HL-60 (cell line): ENCODE results near the gene ALLC.

Source experiments
- DNase-seq, 2 experiments: peaks; one replicate each; pipeline ENCODE4 v3.0.0-alpha.2; 2010 to 2020; ENCODE audit warnings: low read depth in 1 of 2, low spot score in 1 of 2
- H3K27ac ChIP-seq: fragments of 250-450 bp; sonication (Bioruptor Pico); replicated peaks from 2 replicates; pipeline ENCODE4 v1.5.1; 2020; ENCODE audit warnings: mild to moderate bottlenecking, moderate library complexity
- H3K27me3 ChIP-seq: fragments of 250-450 bp; sonication (Bioruptor Pico); 2 replicates; pipeline ENCODE4 v1.5.1; 2021; ENCODE audit warnings: mild to moderate bottlenecking, moderate library complexity; ENCODE audit not compliant: insufficient read depth, poor library complexity, severe bottlenecking
- H3K4me3 ChIP-seq: replicated peaks from 2 replicates; pipeline ENCODE4 v1.5.1; 2011; ENCODE audit warnings: mild to moderate bottlenecking, control low read depth, low read length; ENCODE audit not compliant: insufficient read depth
- CTCF ChIP-seq: IDR thresholded peaks from one replicate; pipeline ENCODE4 v1.5.1; 2011; ENCODE audit warnings: low read length, control low read depth, inconsistent platforms; ENCODE audit not compliant: insufficient read depth
- GABPA ChIP-seq: IDR thresholded peaks from 2 replicates; pipeline ENCODE4 v1.6.1; 2012; ENCODE audit warnings: low read depth
- POLR2AphosphoS5 ChIP-seq: IDR thresholded peaks from 2 replicates; pipeline ENCODE4 v1.6.1; 2012; ENCODE audit warnings: low read depth
- REST ChIP-seq: IDR thresholded peaks from 2 replicates; pipeline ENCODE4 v1.6.1; 2012; ENCODE audit warnings: low read depth; ENCODE audit not compliant: insufficient replicate concordance
- SPI1 ChIP-seq: IDR thresholded peaks from 2 replicates; pipeline ENCODE4 v1.6.1; 2012; ENCODE audit warnings: low read depth, mild to moderate bottlenecking, borderline replicate concordance

ALLC gene

DNA sequence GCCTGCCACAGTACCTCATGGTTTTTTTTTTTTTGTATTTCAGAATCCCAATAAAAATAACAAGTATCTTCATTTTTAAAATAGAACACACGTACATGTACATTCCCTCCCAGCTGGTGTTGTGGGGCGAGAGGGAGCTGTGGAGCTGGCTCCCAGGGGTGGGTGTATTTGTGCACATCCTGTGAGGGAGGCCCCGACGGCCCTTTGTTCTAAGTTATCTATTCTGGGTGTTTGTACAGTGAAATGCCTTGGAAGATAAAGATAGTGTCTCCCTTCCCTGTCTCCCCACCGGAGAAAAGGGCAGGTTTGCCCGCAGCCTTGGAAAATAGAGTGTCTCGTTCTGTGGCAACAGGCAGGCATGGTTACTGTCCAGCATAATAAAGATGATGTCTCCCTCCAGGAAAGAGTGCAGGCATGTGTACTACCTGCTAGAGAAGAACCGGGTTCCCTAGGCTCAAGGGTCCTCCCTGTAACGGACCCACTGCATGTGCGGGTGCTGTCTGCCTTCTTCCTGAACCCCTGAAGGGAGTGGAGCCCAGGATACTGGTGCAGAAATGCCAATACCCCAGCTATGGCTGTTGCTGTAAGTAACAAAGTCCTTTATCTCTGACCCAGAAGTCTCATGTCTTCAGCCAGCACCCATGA is 12.1 kb upstream of the ALLC start:
- H3K27ac ChIP-seq: no peak overlapping the region
- no peaks in the 10 kb centered on the region for H3K27me3 ChIP-seq
- H3K4me3 ChIP-seq: no peak overlapping the region
- DNase-seq: no peak
- no peak for TF ChIP-seq GABPA
- no peak for TF ChIP-seq SPI1
- no peak for TF ChIP-seq CTCF
- TF ChIP-seq REST: no peak
- TF ChIP-seq POLR2AphosphoS5: no peak

DNA sequence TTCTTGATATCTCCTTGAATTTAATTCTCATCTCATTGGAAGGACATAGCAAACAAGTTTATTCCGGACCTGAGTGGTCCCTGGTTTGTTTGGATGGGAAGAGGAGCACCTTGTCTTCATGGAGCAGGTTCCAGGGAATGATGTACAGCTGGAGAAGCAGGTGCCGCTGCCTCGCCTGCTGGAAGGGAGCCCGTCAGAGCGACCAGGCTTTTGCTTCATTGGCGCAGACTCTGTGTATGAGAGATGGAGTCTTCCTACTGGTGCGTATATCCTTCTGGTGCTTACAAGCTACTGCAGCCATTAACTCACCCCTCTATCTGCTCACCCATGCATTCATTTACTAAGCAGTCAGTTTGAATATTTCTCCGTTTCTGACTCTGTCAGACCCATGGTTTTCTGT is 11.6 kb upstream of the ALLC start:
- DNase-seq: no peak
- H3K4me3 ChIP-seq: no peak overlapping the region
- H3K27me3 ChIP-seq: peaks cover 1% of the 10 kb centered on the region
- no peak overlapping the region for H3K27ac ChIP-seq
- TF ChIP-seq POLR2AphosphoS5 (no peak), REST (no peak), SPI1 (no peak), GABPA (no peak), CTCF (no peak)

- DNase-seq: no peak
- peaks cover 9% of the 10 kb centered on the region for H3K27me3 ChIP-seq
- no peak overlapping the region for H3K4me3 ChIP-seq
- no peak for TF ChIP-seq POLR2AphosphoS5
- TF ChIP-seq REST: no peak
- TF ChIP-seq CTCF: no peak
- TF ChIP-seq SPI1: no peak
- TF ChIP-seq GABPA: no peak
- no peak overlapping the region for H3K27ac ChIP-seq
Measured at GRCh38 chr2:3647246-3647645, 10.8 kb upstream of the ALLC start.
